ENCODE results near the gene CLTC. TPM values are rescaled to one million over a fixed set of nuclear protein-coding genes. Genes with fewer than 3 reads are reported as not detected.

Gene CLTC
- total RNA-seq, 4 donors from 2014 or later, result 174 to 224 (median 198) TPM

- no peak for DNase-seq
- Histone ChIP-seq H3K36me3 (peaks cover 0 to 84% (median 2%) of the 10 kb centered on the region in 3 donors), H3K27ac (peak overlapping the region in 1 of 4 donors; percentile 22), H3K9me3 (no peaks in the 10 kb centered on the region), H3K4me3 (no peak overlapping the region), H3K27me3 (no peaks in the 10 kb centered on the region), H3K4me1 (peaks cover 0 to 4% (median 0%) of the 10 kb centered on the region in 4 donors)
- TF ChIP-seq CTCF (IDR thresholded peaks at IDR 0.05), result no peak
- TF ChIP-seq POLR2A (IDR thresholded peaks at IDR 0.05), result no peak
These were observed 76.4 kb downstream of the CLTC start for GRCh38 chr17:59695945-59696681.

- Histone ChIP-seq H3K4me1 (peaks cover 0 to 4% (median 0%) of the 10 kb centered on the region in 4 donors), H3K9me3 (no peaks in the 10 kb centered on the region), H3K27ac (peak overlapping the region in 1 of 4 donors; percentile 22), H3K4me3 (no peak overlapping the region), H3K36me3 (peaks cover 0 to 78% (median 2%) of the 10 kb centered on the region in 3 donors), H3K27me3 (no peaks in the 10 kb centered on the region)
- TF ChIP-seq POLR2A (IDR thresholded peaks at IDR 0.05), result no peak
- no peak for TF ChIP-seq CTCF (IDR thresholded peaks at IDR 0.05)
- no peak for DNase-seq
These were observed 77.1 kb downstream of the CLTC start for GRCh38 chr17:59696682-59697277.

GRCh38 chr17:59698143-59698542 is 78.4 kb downstream of the CLTC start:
- H3K36me3 ChIP-seq, result peaks cover 0 to 64% (median 2%) of the 10 kb centered on the region in 3 donors
- H3K27ac ChIP-seq, result no peak overlapping the region
- DNase-seq, result no peak
- TF ChIP-seq POLR2A (IDR thresholded peaks at IDR 0.05) (no peak), CTCF (IDR thresholded peaks at IDR 0.05) (no peak)
- peaks cover 0 to 7% (median 0%) of the 10 kb centered on the region in 4 donors for H3K4me1 ChIP-seq
- no peaks in the 10 kb centered on the region for H3K9me3 ChIP-seq
- H3K4me3 ChIP-seq, result no peak overlapping the region
- no peaks in the 10 kb centered on the region for H3K27me3 ChIP-seq

- H3K4me3 ChIP-seq, result no peak overlapping the region
- no peaks in the 10 kb centered on the region for H3K27me3 ChIP-seq
- peaks cover 0 to 53% (median 2%) of the 10 kb centered on the region in 3 donors for H3K36me3 ChIP-seq
- H3K27ac ChIP-seq, result no peak overlapping the region
- no peaks in the 10 kb centered on the region for H3K9me3 ChIP-seq
- no peak for DNase-seq
- peaks cover 0 to 9% (median 0%) of the 10 kb centered on the region in 4 donors for H3K4me1 ChIP-seq
- TF ChIP-seq CTCF (IDR thresholded peaks at IDR 0.05) (no peak), POLR2A (IDR thresholded peaks at IDR 0.05) (no peak)
These were observed 79.5 kb downstream of the CLTC start for GRCh38 chr17:59699218-59699617.

- DNase-seq, result no peak
- H3K36me3 ChIP-seq, result peaks cover 0 to 48% (median 2%) of the 10 kb centered on the region in 3 donors
These were observed 80.1 kb downstream of the CLTC start for GRCh38 chr17:59699786-59700185.

More at GRCh38 chr17:59699786-59700185, 80.1 kb downstream of the CLTC start:
- Histone ChIP-seq H3K4me3 (no peak overlapping the region), H3K4me1 (peaks cover 0 to 9% (median 0%) of the 10 kb centered on the region in 4 donors), H3K27ac (no peak overlapping the region), H3K9me3 (no peaks in the 10 kb centered on the region), H3K27me3 (no peaks in the 10 kb centered on the region)
- TF ChIP-seq POLR2A (IDR thresholded peaks at IDR 0.05), result no peak
- no peak for TF ChIP-seq CTCF (IDR thresholded peaks at IDR 0.05)
